Colonic mucosa (tissue), 4 donors: ENCODE results near the gene BHLHE41. TPM values are rescaled to one million over a fixed set of nuclear protein-coding genes. Genes with fewer than 3 reads are reported as not detected.

Source experiments
- DNase-seq: peaks from one replicate; pipeline ENCODE4 v3.0.0-alpha.2; 2020
- H3K27ac ChIP-seq: fragments of 200-600 bp; one replicate; pipeline ENCODE4 v1.8.0; 2021
- H3K27me3 ChIP-seq: fragments of 200-600 bp; one replicate; pipeline ENCODE4 v1.8.0; 2021
- H3K36me3 ChIP-seq: fragments of 200-600 bp; one replicate; pipeline ENCODE4 v1.8.0; 2021
- H3K4me1 ChIP-seq: fragments of 200-600 bp; one replicate; pipeline ENCODE4 v1.8.0; 2021; ENCODE audit warnings: mild to moderate bottlenecking
- H3K4me3 ChIP-seq: fragments of 200-600 bp; one replicate; pipeline ENCODE4 v1.8.0; 2021
- H3K9ac ChIP-seq, 2 donors: one replicate each; pipeline ENCODE4 v1.7.0; 2013; ENCODE audit warnings: control low read depth in 2 of 2, low read depth in 2 of 2, low read length in 2 of 2
- H3K9me3 ChIP-seq: fragments of 200-600 bp; one replicate; pipeline ENCODE4 v1.8.0; 2021
- intact Hi-C: fragments of 100-400 bp; cut with DNase I; formaldehyde crosslinking; loops from one replicate; pipeline ENCODE4 v1.14.1; 2022
- total RNA-seq, 2 donors: library from RNA; stranded (reverse); fragmentation: NEBNext Ultra II Directional in 1 of 2; extraction: Animal tissue kit (Norgen Biotek cat#: 25700) in 1 of 2; gene quantifications; one replicate each; pipeline ENCODE4 v1.2.1, GENCODE V29; 2021
- TF ChIP-seq, protein P1 (sequence below): fragments of 200-600 bp; IDR thresholded peaks from one replicate; pipeline ENCODE4 v1.8.0; 2022; ENCODE audit warnings: antibody characterized with exemption, mild to moderate bottlenecking
- donor health status: healthy.
- donor health status: DM: no; HTN: no; CAD: no.
- donor health status: DM: no; HTN: no; CAD: no.

Gene BHLHE41
- total RNA-seq, 2 donors from 2014 or later = 13.3 to 31.8 TPM

DNA sequence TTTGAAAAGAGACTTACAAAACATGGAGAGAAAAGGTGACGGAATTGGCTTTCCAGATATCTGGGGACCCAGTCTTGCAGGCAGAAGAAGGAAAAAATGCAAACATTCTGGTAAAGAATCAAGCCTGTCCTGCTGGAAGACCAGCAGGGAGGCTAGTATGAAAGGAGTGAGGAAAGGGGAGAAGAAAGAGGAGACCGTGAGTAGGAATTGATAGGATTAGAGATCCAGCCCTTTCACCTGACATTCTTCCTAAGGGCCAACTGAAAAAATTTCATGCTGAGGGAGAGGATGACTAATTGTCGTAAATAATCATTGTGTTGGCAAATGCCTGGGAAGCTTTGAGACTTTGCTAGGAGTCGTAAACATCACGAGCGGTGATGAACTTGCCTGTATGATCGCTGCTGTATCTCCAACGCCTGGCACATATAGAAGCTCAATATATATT, 12.1 kb downstream of the BHLHE41 start:
- TF ChIP-seq, protein P1, sequence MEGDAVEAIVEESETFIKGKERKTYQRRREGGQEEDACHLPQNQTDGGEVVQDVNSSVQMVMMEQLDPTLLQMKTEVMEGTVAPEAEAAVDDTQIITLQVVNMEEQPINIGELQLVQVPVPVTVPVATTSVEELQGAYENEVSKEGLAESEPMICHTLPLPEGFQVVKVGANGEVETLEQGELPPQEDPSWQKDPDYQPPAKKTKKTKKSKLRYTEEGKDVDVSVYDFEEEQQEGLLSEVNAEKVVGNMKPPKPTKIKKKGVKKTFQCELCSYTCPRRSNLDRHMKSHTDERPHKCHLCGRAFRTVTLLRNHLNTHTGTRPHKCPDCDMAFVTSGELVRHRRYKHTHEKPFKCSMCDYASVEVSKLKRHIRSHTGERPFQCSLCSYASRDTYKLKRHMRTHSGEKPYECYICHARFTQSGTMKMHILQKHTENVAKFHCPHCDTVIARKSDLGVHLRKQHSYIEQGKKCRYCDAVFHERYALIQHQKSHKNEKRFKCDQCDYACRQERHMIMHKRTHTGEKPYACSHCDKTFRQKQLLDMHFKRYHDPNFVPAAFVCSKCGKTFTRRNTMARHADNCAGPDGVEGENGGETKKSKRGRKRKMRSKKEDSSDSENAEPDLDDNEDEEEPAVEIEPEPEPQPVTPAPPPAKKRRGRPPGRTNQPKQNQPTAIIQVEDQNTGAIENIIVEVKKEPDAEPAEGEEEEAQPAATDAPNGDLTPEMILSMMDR = no peak
- no peak for DNase-seq
- no peak overlapping the region for H3K4me3 ChIP-seq
- H3K9me3 ChIP-seq = no peaks in the 10 kb centered on the region
- no peaks in the 10 kb centered on the region for H3K36me3 ChIP-seq
- no peaks in the 10 kb centered on the region for H3K27me3 ChIP-seq
- H3K4me1 ChIP-seq = peaks cover 5% of the 10 kb centered on the region
- H3K27ac ChIP-seq = no peak overlapping the region
- H3K9ac ChIP-seq = no peak overlapping the region
- intact Hi-C loops = no loop called here

DNA sequence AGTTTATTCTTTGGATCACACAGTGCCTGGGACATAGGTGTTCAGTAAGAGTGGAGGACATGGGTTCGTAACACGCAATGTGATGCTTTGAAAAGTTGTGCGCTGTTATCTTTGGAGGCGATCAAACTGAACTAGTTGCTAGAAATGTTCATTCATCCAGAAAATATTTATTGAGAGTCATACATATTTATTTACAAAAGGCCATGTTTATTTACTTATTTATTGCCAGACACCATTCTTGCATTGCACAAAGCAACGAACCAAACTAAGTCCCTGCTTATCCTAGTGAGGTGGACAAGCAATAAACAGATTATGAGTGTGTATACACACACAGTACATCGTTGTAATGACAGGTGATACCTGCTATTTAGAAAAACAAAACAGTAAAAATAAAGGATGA, 12.6 kb downstream of the BHLHE41 start:
- no peak overlapping the region for H3K9ac ChIP-seq
- intact Hi-C loops = no loop called here
- DNase-seq = no peak
- TF ChIP-seq, protein P1 = no peak
- no peaks in the 10 kb centered on the region for H3K36me3 ChIP-seq
- H3K9me3 ChIP-seq = no peaks in the 10 kb centered on the region
- no peaks in the 10 kb centered on the region for H3K27me3 ChIP-seq
- peaks cover 5% of the 10 kb centered on the region for H3K4me1 ChIP-seq
- no peak overlapping the region for H3K27ac ChIP-seq
- no peak overlapping the region for H3K4me3 ChIP-seq

DNA sequence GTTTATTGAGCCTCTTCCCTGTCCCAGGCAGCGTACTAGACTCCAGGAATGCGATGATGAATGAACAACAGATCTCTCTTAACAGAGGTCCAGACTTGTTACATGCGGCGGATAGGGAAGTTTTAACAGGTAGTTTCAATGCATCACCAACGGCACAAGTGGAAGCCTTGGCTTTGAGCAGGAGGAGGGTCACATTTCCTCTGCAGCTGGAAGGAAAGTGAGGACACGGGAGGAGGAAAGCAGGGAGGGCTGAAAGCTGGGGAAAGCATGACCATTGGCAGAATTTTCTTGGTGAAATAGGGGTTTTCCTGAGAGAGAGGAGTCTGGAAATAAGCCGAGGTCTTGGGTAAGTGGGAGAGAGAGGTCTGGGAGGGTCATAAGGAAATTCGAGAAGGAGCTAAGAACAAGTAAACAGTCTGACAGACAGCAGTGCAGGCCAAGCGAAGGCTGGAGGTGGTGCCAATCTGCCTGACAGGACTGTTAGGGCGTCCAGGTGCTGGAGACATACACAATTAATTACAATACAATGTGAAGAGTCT, 15.4 kb downstream of the BHLHE41 start:
- Histone ChIP-seq H3K4me3 (no peak overlapping the region), H3K36me3 (no peaks in the 10 kb centered on the region), H3K27ac (no peak overlapping the region), H3K4me1 (peaks cover 5% of the 10 kb centered on the region), H3K27me3 (no peaks in the 10 kb centered on the region), H3K9ac (no peak overlapping the region), H3K9me3 (no peaks in the 10 kb centered on the region)
- no peak for DNase-seq
- intact Hi-C loops = no loop called here
- TF ChIP-seq, protein P1 = no peak

DNA sequence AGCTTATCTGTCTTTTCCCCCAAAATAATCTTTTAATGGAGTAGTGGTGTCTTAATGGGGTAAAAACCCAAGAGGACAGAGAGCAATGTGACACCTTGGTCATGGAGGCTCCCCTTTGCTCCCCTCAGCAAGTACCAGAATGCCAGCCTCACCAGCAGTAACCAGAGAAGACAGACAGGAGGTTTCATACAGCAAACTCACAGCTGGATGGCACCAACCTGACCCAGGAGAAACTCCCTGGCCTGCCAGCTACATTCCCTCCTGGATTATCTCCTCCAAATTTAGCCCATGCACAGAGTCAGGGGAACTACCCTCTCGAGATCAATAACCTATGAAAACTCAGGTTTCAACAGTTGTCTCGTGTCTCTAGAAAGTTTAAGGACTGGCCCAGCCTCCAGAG, 15.9 kb downstream of the BHLHE41 start:
- intact Hi-C loops = no loop called here
- no peaks in the 10 kb centered on the region for H3K27me3 ChIP-seq
- TF ChIP-seq, protein P1 = no peak
- DNase-seq = no peak
- H3K9ac ChIP-seq = no peak overlapping the region
- H3K4me1 ChIP-seq = peaks cover 5% of the 10 kb centered on the region
- H3K4me3 ChIP-seq = no peak overlapping the region
- no peak overlapping the region for H3K27ac ChIP-seq
- H3K9me3 ChIP-seq = no peaks in the 10 kb centered on the region
- H3K36me3 ChIP-seq = no peaks in the 10 kb centered on the region

DNA sequence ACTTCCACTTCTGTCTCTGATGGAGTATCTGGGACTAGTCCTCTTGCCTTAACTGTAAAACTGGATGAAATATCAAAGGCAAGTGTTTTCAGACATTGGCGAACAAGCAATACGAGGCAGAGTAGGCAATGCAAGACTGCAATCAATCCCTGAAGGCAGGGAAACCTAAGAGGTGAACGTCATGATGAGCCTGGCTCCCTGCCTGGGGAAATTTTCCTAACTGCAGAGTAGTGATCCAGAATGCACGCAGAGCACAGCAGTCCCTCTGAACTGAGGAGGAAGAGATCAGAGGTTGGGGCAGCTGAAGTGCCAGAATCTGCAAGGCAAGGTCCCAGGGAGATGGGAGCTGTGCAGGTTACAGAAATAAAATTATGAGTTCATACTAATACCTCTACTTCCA, 18.5 kb downstream of the BHLHE41 start:
- Histone ChIP-seq H3K9ac (no peak overlapping the region), H3K9me3 (no peaks in the 10 kb centered on the region), H3K27ac (no peak overlapping the region), H3K4me1 (no peaks in the 10 kb centered on the region), H3K4me3 (no peak overlapping the region), H3K36me3 (no peaks in the 10 kb centered on the region), H3K27me3 (no peaks in the 10 kb centered on the region)
- TF ChIP-seq, protein P1 = no peak
- intact Hi-C loops = no loop called here
- no peak for DNase-seq
